ENCODE measurements around the gene TOMT.

The TOMT gene

GRCh38 chr11:72105888-72106287 is at the start of gene TOMT:
Gene TOMT, plus strand, starts transcription at chr11:72105924. Its CDS starts 28 bp downstream, at chr11:72105952.
- DNase-seq = no peak

- no peak for DNase-seq
Measured at GRCh38 chr11:72058416-72059034, 47.2 kb upstream of the TOMT start.

GRCh38 chr11:72061739-72062396 is 43.9 kb upstream of the TOMT start:
- DNase-seq = no peak

GRCh38 chr11:72066855-72067254 is 38.9 kb upstream of the TOMT start:
- DNase-seq = no peak

GRCh38 chr11:72067266-72067665 is 38.5 kb upstream of the TOMT start:
- DNase-seq = no peak

- DNase-seq = no peak
Measured at GRCh38 chr11:72067676-72068075, 38.0 kb upstream of the TOMT start.

- DNase-seq = no peak
Measured at GRCh38 chr11:72069200-72069599, 36.5 kb upstream of the TOMT start.

- DNase-seq = no peak
Measured at GRCh38 chr11:72069787-72070251, 35.9 kb upstream of the TOMT start.

GRCh38 chr11:72070491-72070890 is 35.2 kb upstream of the TOMT start:
- DNase-seq = no peak

- DNase-seq = no peak
Measured at GRCh38 chr11:72072348-72072747, 33.4 kb upstream of the TOMT start.

GRCh38 chr11:72075109-72075508 is 30.6 kb upstream of the TOMT start:
- no peak for DNase-seq

- no peak for DNase-seq
Measured at GRCh38 chr11:72075756-72076155, 30.0 kb upstream of the TOMT start.

GRCh38 chr11:72078477-72078876 is 27.2 kb upstream of the TOMT start:
- DNase-seq = no peak

- no peak for DNase-seq
Measured at GRCh38 chr11:72079819-72080325, 25.9 kb upstream of the TOMT start.

GRCh38 chr11:72080326-72081183 is 25.2 kb upstream of the TOMT start, which contains the start of the genes LRRC51 and NUMA1:
Gene LRRC51, plus strand, starts transcription at chr11:72080850. Its CDS starts 8,234 bp downstream, at chr11:72089084.
Gene NUMA1, minus strand, starts transcription at chr11:72080542. Its CDS starts 44,599 bp downstream, at chr11:72035943.
- DNase-seq = peak; percentile 100

GRCh38 chr11:72081184-72081644 is 24.5 kb upstream of the TOMT start:
- DNase-seq = no peak

GRCh38 chr11:72081821-72082453 is 23.8 kb upstream of the TOMT start:
- no peak for DNase-seq

- DNase-seq = no peak
Measured at GRCh38 chr11:72083414-72083813, 22.3 kb upstream of the TOMT start.

- no peak for DNase-seq
Measured at GRCh38 chr11:72084076-72084475, 21.6 kb upstream of the TOMT start.

- no peak for DNase-seq
Measured at GRCh38 chr11:72084965-72085364, 20.8 kb upstream of the TOMT start.

- DNase-seq = no peak
Measured at GRCh38 chr11:72085621-72086351, 19.9 kb upstream of the TOMT start.
